ENCODE results near the gene TBC1D8.
"Not testable (repeated sequence)": the region's sequence is repeated elsewhere in the genome, so short reads cannot be mapped to it uniquely, and the experiment has no call there.

Gene TBC1D8

GRCh38 chr2:101064505-101064867 lies 86.7 kb downstream of the TBC1D8 start:
- DNase-seq (ENCODE audit: low read depth), result no peak

GRCh38 chr2:101064125-101064502 lies 87.1 kb downstream of the TBC1D8 start:
- DNase-seq (ENCODE audit: low read depth), result no peak

GRCh38 chr2:101063352-101064124 lies 87.6 kb downstream of the TBC1D8 start:
- DNase-seq (ENCODE audit: low read depth), result peak; percentile 16

GRCh38 chr2:101058386-101058785 lies 92.8 kb downstream of the TBC1D8 start:
- no peak for DNase-seq (ENCODE audit: low read depth)

GRCh38 chr2:101057051-101057933 lies 93.9 kb downstream of the TBC1D8 start:
- DNase-seq (ENCODE audit: low read depth), result no peak

- no peak for DNase-seq (ENCODE audit: low read depth)
These were observed 98.1 kb downstream of the TBC1D8 start for GRCh38 chr2:101053117-101053516.

- no peak for DNase-seq (ENCODE audit: low read depth)
These were observed 99.0 kb downstream of the TBC1D8 start for GRCh38 chr2:101052147-101052546.

- DNase-seq (ENCODE audit: low read depth), result not testable (repeated sequence)
These were observed 100.3 kb downstream of the TBC1D8 start for GRCh38 chr2:101050886-101051285.

GRCh38 chr2:101048756-101049155 lies 102.4 kb downstream of the TBC1D8 start:
- DNase-seq (ENCODE audit: low read depth), result no peak

- no peak for DNase-seq (ENCODE audit: low read depth)
These were observed 103.4 kb downstream of the TBC1D8 start for GRCh38 chr2:101047774-101048173.

GRCh38 chr2:101047075-101047766 lies 104.0 kb downstream of the TBC1D8 start:
- DNase-seq (ENCODE audit: low read depth), result peak; percentile 20

- no peak for DNase-seq (ENCODE audit: low read depth)
These were observed 105.9 kb downstream of the TBC1D8 start for GRCh38 chr2:101045330-101045729.

- DNase-seq (ENCODE audit: low read depth), result no peak
These were observed 109.8 kb downstream of the TBC1D8 start for GRCh38 chr2:101041413-101041812.

GRCh38 chr2:101040761-101041160 lies 110.4 kb downstream of the TBC1D8 start:
- no peak for DNase-seq (ENCODE audit: low read depth)

- DNase-seq (ENCODE audit: low read depth), result no peak
These were observed 111.1 kb downstream of the TBC1D8 start for GRCh38 chr2:101040072-101040471.

GRCh38 chr2:101038455-101039255 lies 112.5 kb downstream of the TBC1D8 start:
- DNase-seq (ENCODE audit: low read depth), result peak; percentile 11

GRCh38 chr2:101037161-101037755 lies 113.9 kb downstream of the TBC1D8 start:
- DNase-seq (ENCODE audit: low read depth), result no peak

GRCh38 chr2:101036562-101036961 lies 114.6 kb downstream of the TBC1D8 start:
- peak; percentile 28 for DNase-seq (ENCODE audit: low read depth)

- no peak for DNase-seq (ENCODE audit: low read depth)
These were observed 119.0 kb downstream of the TBC1D8 start for GRCh38 chr2:101032084-101032776.

GRCh38 chr2:101030866-101031554 lies 120.2 kb downstream of the TBC1D8 start:
- DNase-seq (ENCODE audit: low read depth), result no peak
